ENCODE measurements around the gene RASGEF1C. TPM values are rescaled to one million over a fixed set of nuclear protein-coding genes. Genes with fewer than 3 reads are reported as not detected.
"Not testable (repeated sequence)": the region's sequence is repeated elsewhere in the genome, so short reads cannot be mapped to it uniquely, and the experiment has no call there.

The RASGEF1C gene
- total RNA-seq, 2 experiments from 2014 or later, result not detected

DNA sequence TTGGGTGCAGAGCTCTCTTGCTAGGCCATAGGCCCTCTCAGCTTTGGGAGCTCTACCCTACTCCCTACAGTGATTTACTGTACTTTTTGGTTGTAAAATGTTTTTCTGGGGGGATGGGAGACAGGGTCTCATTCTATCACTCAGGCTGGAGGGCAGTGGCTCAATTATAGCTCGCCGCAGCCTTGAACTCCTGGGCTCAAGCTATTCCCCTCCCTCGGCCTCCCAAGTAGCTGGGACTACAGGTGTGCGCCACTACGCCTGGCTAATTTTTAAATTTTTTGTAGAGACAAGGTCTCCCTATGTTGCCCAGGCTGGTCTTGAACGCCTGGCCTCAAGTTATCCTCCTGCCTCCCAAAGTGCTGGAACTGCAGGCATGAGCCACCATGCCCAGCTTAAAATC lies 115.8 kb downstream of the RASGEF1C start:
- H3K27ac Mint-ChIP-seq, result no peak overlapping the region
- no peaks in the 10 kb centered on the region for H3K27me3 Mint-ChIP-seq
- H3K36me3 Mint-ChIP-seq, result no peaks in the 10 kb centered on the region
- peaks cover 8% of the 10 kb centered on the region for H3K4me1 Mint-ChIP-seq
- no peak overlapping the region for H3K4me3 Mint-ChIP-seq
- no peaks in the 10 kb centered on the region for H3K9me3 Mint-ChIP-seq
- no peak for DNase-seq

DNA sequence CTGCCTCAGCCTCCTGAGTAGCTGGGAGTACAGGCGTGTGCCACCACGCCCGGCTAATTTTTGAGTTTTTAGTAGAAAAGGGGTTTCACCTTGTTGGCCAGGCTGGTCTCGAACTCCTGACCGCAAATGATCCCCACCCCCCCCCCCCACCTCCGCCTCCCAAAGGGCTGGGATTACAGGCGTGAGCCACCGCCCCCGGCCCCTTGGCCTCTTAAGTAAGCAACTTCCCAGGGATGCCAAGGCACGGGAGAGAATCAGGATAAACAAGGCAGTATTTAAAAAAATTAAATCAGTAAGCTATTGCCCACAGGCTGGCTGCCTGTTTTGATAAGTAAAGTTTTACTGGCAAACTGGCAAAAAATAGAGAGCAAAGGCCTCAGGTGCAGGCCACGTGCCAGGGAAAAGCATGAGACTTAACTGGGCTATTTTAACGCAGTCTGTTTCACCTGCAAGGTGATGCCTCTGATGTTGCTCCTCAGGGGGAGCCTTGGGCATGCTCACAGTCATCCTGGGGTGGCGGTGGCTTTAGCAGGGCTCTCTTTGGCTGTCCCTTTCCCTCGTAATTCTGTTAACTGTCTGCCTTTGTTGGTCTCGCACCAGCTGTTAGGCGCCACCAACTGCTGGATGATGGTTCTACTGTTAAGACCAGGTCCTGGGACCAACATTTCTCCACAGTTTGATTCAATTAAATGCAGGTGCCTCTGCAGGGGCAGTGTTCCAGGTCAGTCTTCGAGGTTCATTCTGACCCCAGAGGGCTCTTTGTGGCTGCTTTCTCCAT lies 118.1 kb downstream of the RASGEF1C start:
- H3K9me3 Mint-ChIP-seq, result no peaks in the 10 kb centered on the region
- no peak for DNase-seq
- H3K36me3 Mint-ChIP-seq, result no peaks in the 10 kb centered on the region
- no peaks in the 10 kb centered on the region for H3K27me3 Mint-ChIP-seq
- H3K27ac Mint-ChIP-seq, result no peak overlapping the region
- peaks cover 18% of the 10 kb centered on the region for H3K4me1 Mint-ChIP-seq
- H3K4me3 Mint-ChIP-seq, result peak overlapping the region; percentile 47

DNA sequence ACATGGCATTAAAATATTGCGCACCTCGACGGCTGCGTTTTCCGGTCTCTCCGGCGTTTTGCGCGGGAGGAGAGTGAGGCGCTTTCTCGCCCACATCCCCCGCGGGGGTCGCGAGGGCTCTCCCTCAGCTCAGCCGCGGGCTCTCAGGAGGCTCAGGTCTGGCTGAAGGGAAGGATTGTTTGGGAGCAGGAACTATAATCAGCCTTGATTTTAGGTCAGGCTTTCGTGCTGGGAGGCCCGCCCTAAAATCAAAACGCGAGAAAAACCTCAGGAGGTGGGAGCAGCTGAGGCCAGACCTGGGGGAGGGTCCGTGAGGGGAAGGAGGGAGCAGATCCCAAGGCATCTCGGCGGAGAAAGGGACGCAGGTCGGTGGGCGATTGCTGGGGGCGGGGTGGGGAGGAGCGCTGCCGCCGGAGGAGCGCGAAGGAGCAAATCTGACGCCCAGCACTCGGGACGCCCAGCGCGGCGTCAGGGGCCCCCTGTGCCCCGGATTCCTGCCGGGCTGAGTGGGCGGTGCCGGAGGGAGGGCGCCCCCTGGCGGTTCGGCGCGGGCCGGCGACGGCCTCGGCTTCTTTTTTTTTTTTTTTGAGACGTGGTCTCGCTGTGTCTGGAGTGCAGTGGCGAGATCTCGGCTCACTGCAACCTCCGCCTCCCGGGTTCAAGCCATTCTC lies 118.8 kb downstream of the RASGEF1C start:
- no peaks in the 10 kb centered on the region for H3K36me3 Mint-ChIP-seq
- DNase-seq, result peak; percentile 88

DNA sequence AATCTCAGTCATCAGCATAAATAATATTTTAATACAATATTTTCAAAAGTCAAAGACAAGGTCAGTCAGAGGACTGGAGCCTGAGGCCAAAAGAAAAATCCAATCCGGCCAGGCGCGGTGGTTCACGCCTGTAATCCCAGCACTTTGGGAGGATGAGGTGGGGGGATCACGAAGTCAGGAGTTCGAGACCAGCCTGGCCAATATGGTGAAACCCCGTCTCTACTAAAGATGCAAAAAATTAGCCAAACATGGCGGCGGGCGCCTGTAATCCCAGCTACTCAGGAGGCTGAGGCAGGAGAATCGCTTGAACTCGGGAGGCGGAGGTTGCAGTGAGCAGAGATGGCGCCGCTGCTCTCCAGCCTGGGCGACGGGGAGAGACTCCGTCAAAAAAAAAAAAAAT lies 119.4 kb downstream of the RASGEF1C start:
- H3K27me3 Mint-ChIP-seq, H3K27ac Mint-ChIP-seq, DNase-seq, H3K4me3 Mint-ChIP-seq, H3K9me3 Mint-ChIP-seq, H3K36me3 Mint-ChIP-seq: not testable (repeated sequence)
- H3K4me1 Mint-ChIP-seq, result peaks cover 24% of the 10 kb centered on the region

More for the DNA sequence above, 118.8 kb downstream of the RASGEF1C start:
- Mint-ChIP-seq H3K4me1 (peaks cover 22% of the 10 kb centered on the region), H3K4me3 (peak overlapping the region; percentile 82), H3K9me3 (no peaks in the 10 kb centered on the region), H3K27me3 (no peaks in the 10 kb centered on the region), H3K27ac (no peak overlapping the region)

DNA sequence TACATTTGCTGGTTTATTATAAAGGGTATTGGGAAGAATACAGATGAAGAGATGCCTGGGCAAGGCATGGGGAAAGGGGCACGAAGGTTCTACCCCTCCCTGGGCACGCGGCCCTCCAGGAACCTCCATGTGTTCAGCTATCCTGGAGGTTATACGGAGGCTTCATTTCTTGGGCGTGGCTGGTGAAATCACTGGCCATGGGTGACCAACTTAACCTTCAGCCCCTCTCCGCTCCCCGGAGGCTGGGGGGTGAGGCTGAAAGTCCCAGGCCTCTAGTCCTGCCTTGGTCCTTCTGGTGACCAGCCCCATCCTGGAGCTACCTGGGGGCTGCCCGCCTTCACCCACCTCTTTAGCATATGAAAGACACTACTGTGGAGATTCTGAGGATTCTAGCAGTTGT lies 120.5 kb downstream of the RASGEF1C start:
- H3K36me3 Mint-ChIP-seq, result no peaks in the 10 kb centered on the region
- H3K4me3 Mint-ChIP-seq, result no peak overlapping the region

DNA sequence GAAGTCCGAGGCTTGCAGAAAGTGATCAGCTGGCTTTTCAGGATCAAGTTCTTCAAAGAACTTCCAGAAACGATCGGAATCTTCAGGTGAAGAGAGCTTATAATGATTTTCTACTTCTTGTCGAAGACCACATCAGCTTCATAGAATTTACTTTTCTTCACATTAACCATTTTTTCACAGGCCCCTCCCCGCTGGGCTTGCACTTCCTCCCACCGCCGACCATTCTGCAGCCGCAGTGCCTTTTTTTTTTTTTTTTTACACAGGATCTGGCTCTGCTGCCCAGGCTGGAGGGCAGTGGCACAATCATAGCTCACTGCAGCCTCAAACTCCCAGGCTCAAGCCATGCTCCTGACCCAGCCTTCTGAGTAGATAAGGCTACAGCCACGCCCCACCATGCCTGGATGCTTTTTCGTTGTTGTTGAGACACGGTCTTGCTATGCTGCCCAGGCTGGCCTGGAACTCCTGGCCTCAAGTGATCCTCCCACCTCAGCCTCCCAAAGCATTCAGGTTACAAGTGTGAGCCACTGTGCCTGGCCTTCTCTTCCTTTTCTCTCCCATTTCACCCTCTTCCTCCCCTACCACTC lies 122.1 kb downstream of the RASGEF1C start:
- Mint-ChIP-seq H3K27me3 (peaks cover 24% of the 10 kb centered on the region), H3K4me3 (no peak overlapping the region), H3K9me3 (no peaks in the 10 kb centered on the region), H3K27ac (no peak overlapping the region), H3K36me3 (no peaks in the 10 kb centered on the region), H3K4me1 (peaks cover 28% of the 10 kb centered on the region)
- no peak for DNase-seq

More for the DNA sequence above, 120.5 kb downstream of the RASGEF1C start:
- no peaks in the 10 kb centered on the region for H3K9me3 Mint-ChIP-seq
- DNase-seq, result no peak
- peaks cover 14% of the 10 kb centered on the region for H3K27me3 Mint-ChIP-seq
- no peak overlapping the region for H3K27ac Mint-ChIP-seq
- H3K4me1 Mint-ChIP-seq, result peaks cover 28% of the 10 kb centered on the region

DNA sequence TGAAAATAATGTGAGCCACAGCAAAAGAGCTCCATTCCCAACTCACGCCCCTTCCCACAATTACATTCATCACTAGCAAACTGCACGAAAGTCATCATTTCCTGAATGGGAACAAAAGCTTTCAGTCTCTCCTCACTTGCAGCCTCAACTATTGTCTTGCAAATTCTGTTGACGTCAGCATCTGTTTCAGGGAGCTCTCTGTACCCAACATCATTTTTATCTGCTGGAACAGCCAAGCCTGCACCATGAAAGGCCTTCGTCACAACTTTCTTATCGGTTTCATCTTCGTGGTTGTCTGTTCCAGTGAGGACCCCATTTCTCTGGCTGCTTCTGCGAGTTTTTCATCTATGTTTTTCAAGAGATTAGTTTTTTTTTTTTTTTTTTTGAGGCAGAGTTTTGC lies 123.2 kb downstream of the RASGEF1C start:
- no peak overlapping the region for H3K27ac Mint-ChIP-seq
- peak overlapping the region; percentile 0 for H3K4me3 Mint-ChIP-seq
- H3K27me3 Mint-ChIP-seq, result peaks cover 33% of the 10 kb centered on the region
- DNase-seq, result no peak
- peaks cover 27% of the 10 kb centered on the region for H3K4me1 Mint-ChIP-seq
- H3K9me3 Mint-ChIP-seq, result no peaks in the 10 kb centered on the region
- no peaks in the 10 kb centered on the region for H3K36me3 Mint-ChIP-seq

DNA sequence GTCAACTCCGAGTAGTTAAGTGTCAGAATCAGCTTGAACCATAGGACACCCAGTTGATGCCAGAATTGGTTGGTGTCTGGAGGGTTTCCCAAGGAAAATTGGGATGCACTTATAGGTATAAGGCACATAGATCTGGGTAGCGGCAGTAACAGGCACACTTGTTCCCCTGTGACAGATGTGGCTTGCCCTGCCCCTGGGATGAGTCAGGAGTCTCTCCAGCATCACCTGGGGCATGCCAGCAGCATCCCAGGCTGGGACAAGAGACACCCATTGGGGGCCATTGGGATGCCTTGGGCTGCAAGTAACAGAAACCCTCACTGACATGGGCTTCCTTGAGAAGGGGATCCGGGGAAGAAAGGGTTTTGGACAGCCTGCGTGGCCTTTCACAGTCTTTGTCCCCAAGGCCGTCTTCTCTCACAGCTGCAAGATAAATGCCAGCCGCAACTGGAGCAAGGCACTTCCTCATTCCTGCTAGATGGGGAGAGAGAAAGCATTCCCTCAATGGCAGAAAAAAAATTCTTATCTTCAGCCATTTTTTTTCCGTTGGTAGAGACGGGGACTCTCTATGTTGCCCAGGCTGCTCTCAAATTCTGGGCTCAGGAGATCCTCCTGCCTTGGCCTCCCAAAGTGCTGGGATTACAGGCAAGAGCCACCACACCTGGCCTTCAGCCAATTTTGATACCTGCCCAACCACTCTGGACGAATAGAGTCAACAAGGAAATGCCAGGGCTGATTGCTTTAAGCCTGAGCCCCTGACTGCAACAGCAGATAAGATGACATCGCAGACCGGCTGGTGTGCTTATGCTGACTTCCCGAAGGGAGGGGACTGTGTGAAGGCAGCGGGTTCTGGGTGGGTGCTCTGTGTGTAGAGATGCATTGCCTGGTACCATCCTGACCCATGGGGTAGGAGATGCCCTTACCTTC lies 124.1 kb downstream of the RASGEF1C start:
- DNase-seq, result no peak
- Mint-ChIP-seq H3K27me3 (peaks cover 43% of the 10 kb centered on the region), H3K9me3 (no peaks in the 10 kb centered on the region), H3K4me3 (no peak overlapping the region), H3K4me1 (peaks cover 31% of the 10 kb centered on the region), H3K36me3 (no peaks in the 10 kb centered on the region), H3K27ac (no peak overlapping the region)

DNA sequence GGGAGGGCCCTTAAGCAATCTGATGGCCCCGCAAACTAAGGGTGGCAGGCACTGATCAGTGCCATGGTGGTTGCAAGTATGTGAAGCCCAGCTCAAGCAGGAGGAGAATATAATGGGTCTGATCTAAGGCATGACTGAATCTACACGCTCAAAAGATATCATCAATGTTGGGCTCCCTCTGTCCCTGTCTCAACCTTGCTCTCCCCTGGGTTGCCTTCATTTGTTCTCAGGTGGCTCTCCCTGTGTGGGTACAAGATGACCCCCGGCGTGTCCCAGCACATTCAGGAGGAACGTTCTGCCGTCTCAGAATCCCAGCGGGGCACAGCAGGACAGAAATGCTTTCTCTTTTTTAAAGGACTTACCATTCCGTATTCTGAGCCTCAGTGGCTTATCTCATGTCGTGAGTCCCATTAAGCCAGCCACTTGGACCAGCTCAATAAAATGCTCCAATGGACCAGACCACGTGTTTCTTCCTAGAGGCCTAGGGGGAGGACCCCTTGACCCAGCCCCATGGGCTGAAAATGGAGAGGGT lies 125.4 kb downstream of the RASGEF1C start:
- Mint-ChIP-seq H3K4me3 (no peak overlapping the region), H3K36me3 (no peaks in the 10 kb centered on the region), H3K9me3 (no peaks in the 10 kb centered on the region), H3K4me1 (peaks cover 31% of the 10 kb centered on the region), H3K27ac (no peak overlapping the region), H3K27me3 (peaks cover 52% of the 10 kb centered on the region)
- no peak for DNase-seq

DNA sequence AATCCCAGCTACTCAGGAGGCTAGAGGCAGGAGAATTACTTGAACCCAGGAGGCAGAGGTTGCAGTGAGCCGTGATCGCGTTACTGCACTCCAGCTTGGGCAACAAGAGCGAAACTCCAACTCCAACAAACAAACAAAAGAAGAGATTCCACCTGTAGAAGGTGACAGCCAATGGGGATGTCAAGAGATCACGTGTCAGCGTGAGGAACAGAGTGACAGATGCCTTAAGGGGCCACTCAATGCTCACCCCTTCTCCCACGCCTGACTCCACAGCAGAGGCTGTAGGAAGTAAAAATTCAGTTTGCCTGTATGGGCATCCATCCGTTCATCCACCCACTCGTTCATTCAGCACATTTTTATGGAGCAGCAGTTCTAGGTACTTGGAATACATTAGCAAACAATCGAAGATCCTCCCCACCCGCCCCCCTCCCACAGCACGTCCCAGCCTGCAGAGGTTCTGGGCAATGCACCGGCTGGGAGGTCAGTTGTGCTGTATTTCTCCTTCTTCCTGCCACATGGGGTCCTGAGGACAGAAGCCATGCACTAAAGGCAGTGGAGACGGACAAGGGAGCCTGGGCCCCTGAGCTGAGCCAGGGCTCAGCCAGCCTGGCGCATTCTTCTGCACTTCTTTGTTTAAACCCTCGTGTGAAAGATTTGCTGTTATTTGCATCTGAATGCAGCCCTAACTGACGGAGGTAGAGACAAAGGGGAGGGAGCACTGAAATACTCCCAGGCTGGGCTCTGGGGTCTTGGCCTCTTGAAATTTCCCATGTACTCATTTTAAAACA lies 126.2 kb downstream of the RASGEF1C start:
- peaks cover 52% of the 10 kb centered on the region for H3K27me3 Mint-ChIP-seq
- no peak overlapping the region for H3K27ac Mint-ChIP-seq
- peaks cover 31% of the 10 kb centered on the region for H3K4me1 Mint-ChIP-seq
- H3K36me3 Mint-ChIP-seq, result no peaks in the 10 kb centered on the region
- H3K9me3 Mint-ChIP-seq, result no peaks in the 10 kb centered on the region
- DNase-seq, result no peak
- H3K4me3 Mint-ChIP-seq, result no peak overlapping the region

DNA sequence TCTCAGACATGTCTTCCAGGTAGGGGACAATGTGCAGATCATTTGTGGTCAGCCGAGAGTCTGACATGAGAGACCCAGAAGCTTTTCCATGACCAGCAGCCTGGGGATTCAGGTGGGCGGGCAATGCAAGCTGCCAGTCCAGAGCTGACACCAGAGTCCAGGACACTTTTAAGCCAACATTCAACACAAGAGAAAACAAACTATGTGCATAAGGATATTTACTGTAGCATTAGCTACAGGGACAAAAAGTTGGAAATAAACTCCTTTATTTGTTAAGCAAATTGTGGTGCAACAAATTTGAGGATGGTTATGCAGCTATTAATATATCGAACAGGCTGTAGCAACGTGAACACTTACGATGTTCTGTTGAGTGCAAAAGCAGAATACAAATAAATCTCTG lies 127.5 kb downstream of the RASGEF1C start:
- no peak overlapping the region for H3K4me3 Mint-ChIP-seq
- H3K4me1 Mint-ChIP-seq, result peaks cover 25% of the 10 kb centered on the region
- no peak for DNase-seq
- H3K9me3 Mint-ChIP-seq, result no peaks in the 10 kb centered on the region
- no peak overlapping the region for H3K27ac Mint-ChIP-seq
- H3K27me3 Mint-ChIP-seq, result peaks cover 52% of the 10 kb centered on the region
- no peaks in the 10 kb centered on the region for H3K36me3 Mint-ChIP-seq

DNA sequence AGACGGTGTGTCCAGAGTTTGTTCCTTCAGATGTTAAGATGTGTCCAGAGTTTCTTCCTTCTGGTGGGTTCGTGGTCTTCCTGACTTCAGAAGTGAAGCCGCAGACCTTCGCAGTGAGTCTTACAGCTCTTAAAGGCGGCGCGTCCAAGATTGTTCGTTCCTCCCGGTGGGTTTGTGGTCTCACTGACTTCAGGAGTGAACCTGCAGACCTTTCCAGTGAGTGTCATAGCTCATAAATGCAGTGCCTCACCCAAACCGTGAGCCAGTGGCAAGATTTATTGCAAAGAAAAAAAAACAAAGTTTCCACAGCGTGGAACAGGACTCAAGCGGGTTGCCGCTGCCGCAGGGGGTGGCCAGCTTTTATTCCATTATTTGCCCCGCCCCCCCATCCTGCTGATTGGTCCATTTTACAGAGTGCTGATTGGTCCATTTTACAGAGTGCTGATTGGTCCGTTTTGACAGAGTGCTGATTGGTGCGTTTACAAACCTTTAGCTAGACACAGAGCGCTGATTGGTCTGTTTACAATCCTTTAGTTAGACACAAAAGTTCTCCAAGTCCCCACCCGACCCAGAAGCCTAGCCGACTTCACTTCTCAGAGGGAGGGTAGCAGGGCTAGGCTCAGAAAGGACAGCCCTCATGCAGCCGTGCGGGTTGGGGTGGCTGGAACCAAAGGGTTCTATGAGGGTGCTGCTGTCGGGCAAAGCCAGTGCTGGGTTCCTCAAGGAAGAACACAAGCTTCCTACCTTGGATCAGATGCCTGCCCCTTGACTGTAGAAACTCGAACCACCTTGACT lies 128.3 kb downstream of the RASGEF1C start:
- peak; percentile 53 for DNase-seq
- H3K36me3 Mint-ChIP-seq, result no peaks in the 10 kb centered on the region
- no peaks in the 10 kb centered on the region for H3K9me3 Mint-ChIP-seq
- H3K4me3 Mint-ChIP-seq, result peak overlapping the region; percentile 79
- H3K27me3 Mint-ChIP-seq, result peaks cover 52% of the 10 kb centered on the region
- peaks cover 18% of the 10 kb centered on the region for H3K4me1 Mint-ChIP-seq
- H3K27ac Mint-ChIP-seq, result peak overlapping the region; percentile 48

DNA sequence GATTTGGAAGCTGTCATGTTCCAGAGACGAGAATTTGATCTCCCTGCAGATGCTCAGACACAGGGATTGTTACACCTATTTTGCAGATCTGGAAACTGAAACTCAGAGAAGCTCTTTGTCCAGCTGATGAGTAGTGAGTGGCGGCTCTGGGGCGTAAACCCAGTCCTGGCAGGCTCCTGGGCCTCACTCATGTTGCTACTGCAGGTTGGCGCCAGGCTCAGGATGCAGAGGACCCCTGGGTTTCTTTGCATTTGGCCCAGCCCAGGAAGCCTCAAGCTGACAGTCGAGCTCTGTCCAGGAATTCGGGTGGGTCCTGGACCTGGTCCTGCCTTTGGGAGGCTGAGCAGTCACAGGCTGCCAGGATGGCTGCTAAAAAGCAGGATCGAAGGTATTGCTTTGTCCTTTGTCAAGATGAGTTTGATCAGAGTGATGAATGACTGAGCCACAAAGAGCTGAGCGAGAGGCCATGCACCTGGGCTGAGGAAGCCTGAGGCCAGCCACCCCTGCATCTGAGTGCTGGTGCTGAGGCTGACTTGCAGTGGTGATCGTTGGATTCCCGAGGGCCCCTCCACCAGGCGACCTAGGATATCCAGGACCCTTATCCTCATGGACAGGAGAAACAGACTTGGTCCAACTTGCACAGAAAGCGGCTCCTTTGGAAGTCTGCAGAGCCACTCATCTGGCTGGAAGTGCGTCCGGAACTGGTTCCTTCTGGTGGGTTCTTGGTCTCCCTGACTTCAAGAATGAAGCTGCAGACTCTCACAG lies 129.1 kb downstream of the RASGEF1C start:
- H3K36me3 Mint-ChIP-seq, result no peaks in the 10 kb centered on the region
- H3K27me3 Mint-ChIP-seq, result peaks cover 51% of the 10 kb centered on the region
- H3K9me3 Mint-ChIP-seq, result no peaks in the 10 kb centered on the region
- no peak for DNase-seq
- H3K4me3 Mint-ChIP-seq, result peak overlapping the region; percentile 79
- peaks cover 17% of the 10 kb centered on the region for H3K4me1 Mint-ChIP-seq
- no peak overlapping the region for H3K27ac Mint-ChIP-seq

Measured in activated naive CD8-positive, alpha-beta T cell treated with anti-CD3 and anti-CD28 coated beads for 36 hours (primary cell).